Stimulated activated CD8-positive, alpha-beta memory T cell treated with anti-CD3 and anti-CD28 coated beads, Interleukin-7, amount 100 ng/mL, for 4 hours (primary cell): ENCODE data around the gene SMIM1.

Experiments
- DNase-seq, 2 donors: peaks; one replicate each; pipeline ENCODE4 v3.0.0-alpha.2; 2020; ENCODE audit warnings: low read depth in 2 of 2

SMIM1 gene

GRCh38 chr1:3756394-3756793, 16.2 kb upstream of the SMIM1 start:
- no peak for DNase-seq

- no peak for DNase-seq
Measured at GRCh38 chr1:3759164-3759563, 13.4 kb upstream of the SMIM1 start.

- no peak for DNase-seq
Measured at GRCh38 chr1:3759796-3760195, 12.8 kb upstream of the SMIM1 start.

- no peak for DNase-seq
Measured at GRCh38 chr1:3761296-3762010, 11.1 kb upstream of the SMIM1 start.

- DNase-seq: no peak
Measured at GRCh38 chr1:3762151-3762872, 10.2 kb upstream of the SMIM1 start.

GRCh38 chr1:3762873-3763228, 9.7 kb upstream of the SMIM1 start:
- DNase-seq: no peak

GRCh38 chr1:3763351-3764125, 9.0 kb upstream of the SMIM1 start:
- no peak for DNase-seq

GRCh38 chr1:3767328-3767925, 5.1 kb upstream of the SMIM1 start:
- DNase-seq: no peak

- no peak for DNase-seq
Measured at GRCh38 chr1:3768811-3769390, 3.6 kb upstream of the SMIM1 start.

- no peak for DNase-seq
Measured at GRCh38 chr1:3770047-3770765, 2.3 kb upstream of the SMIM1 start.

GRCh38 chr1:3771108-3772026, 1.2 kb upstream of the SMIM1 start:
- DNase-seq: no peak

GRCh38 chr1:3772027-3772714, 378 bp upstream of the SMIM1 start:
- peak; percentile 69 to 80 for DNase-seq

GRCh38 chr1:3773572-3774275, 1.2 kb downstream of the SMIM1 start:
- no peak for DNase-seq

- DNase-seq: no peak
Measured at GRCh38 chr1:3774276-3774945, 1.9 kb downstream of the SMIM1 start.

- no peak for DNase-seq
Measured at GRCh38 chr1:3774946-3775489, 2.5 kb downstream of the SMIM1 start.

- no peak for DNase-seq
Measured at GRCh38 chr1:3775490-3776230, 3.1 kb downstream of the SMIM1 start.

- DNase-seq: no peak
Measured at GRCh38 chr1:3776231-3776961, 3.8 kb downstream of the SMIM1 start.
